B cell (primary cell): ENCODE results near the gene MTSS2. TPM values are rescaled to one million over a fixed set of nuclear protein-coding genes. Genes with fewer than 3 reads are reported as not detected.

ENCODE experiments used
- ATAC-seq: fragments of 200-7000 bp; cut with Tn5 transposase; one replicate; pipeline ENCODE4 v1.10.0; 2021; ENCODE audit warnings: low read depth, mild to moderate bottlenecking, moderate number of reproducible peaks, moderate library complexity
- CTCF ChIA-PET: fragments of 350-600 bp; sonication (Branson Sonifier 250); formaldehyde crosslinking; loops from one replicate; lab custom pipeline; 2021; ENCODE audit warnings: antibody characterized with exemption, inconsistent platforms; lab: Charles Lee
- POLR2A ChIA-PET: fragments of 350-600 bp; sonication (Branson Sonifier 250); formaldehyde crosslinking; loops from one replicate; lab custom pipeline; 2021; ENCODE audit warnings: antibody characterized with exemption; lab: Charles Lee
- DNase-seq: peaks from one replicate; pipeline ENCODE4 v3.0.0; 2013
- H2AFZ ChIP-seq: 2 replicates; pipeline ENCODE4 v1.6.1; 2012; ENCODE audit warnings: mild to moderate bottlenecking, low read depth, low read length; ENCODE audit not compliant: insufficient read depth, poor library complexity, severe bottlenecking
- H3K27ac ChIP-seq, 2 donors: 1 replicate in 1 of 2; 2 replicates in 1 of 2; pipeline ENCODE4 v1.5.1; 2012 to 2013; ENCODE audit warnings: low read length in 2 of 2, mild to moderate bottlenecking in 2 of 2, moderate library complexity in 1 of 2
- H3K27me3 ChIP-seq, 4 experiments: fragments of 200-600 bp in 1 of 4; sonication (generic) in 1 of 4; replicated peaks in 1 of 4; 1 replicate in 2 of 4; 2 replicates in 2 of 4; pipeline versions ENCODE4 v1.6.1 to v1.7.0; 2013 to 2016; ENCODE audit warnings: low read length in 3 of 4, mild to moderate bottlenecking in 2 of 4, mixed read lengths in 1 of 4, moderate library complexity in 1 of 4; ENCODE audit not compliant: insufficient read depth in 4 of 4, control insufficient read depth in 3 of 4; ENCODE audit errors: control extremely low read depth in 1 of 4
- H3K36me3 ChIP-seq, 2 experiments: replicated peaks in 1 of 2; 1 replicate in 1 of 2; 2 replicates in 1 of 2; pipeline versions ENCODE4 v1.6.1 to v1.7.1; 2013; ENCODE audit warnings: low read length in 1 of 2; ENCODE audit not compliant: insufficient read depth in 2 of 2, control insufficient read depth in 1 of 2; ENCODE audit errors: control extremely low read depth in 1 of 2, extremely low read depth in 1 of 2
- H3K4me1 ChIP-seq, 2 donors: fragments of 200-600 bp in 1 of 2; sonication (generic) in 1 of 2; 1 replicate in 1 of 2; 2 replicates in 1 of 2; pipeline versions ENCODE4 v1.5.1 to v1.6.1; 2013 to 2017; ENCODE audit warnings: low read length in 2 of 2; ENCODE audit not compliant: control insufficient read depth in 2 of 2, insufficient read depth in 2 of 2
- H3K4me2 ChIP-seq: replicated peaks from 2 replicates; pipeline ENCODE3; 2012; ENCODE audit warnings: mild to moderate bottlenecking, low read depth, low read length; ENCODE audit not compliant: poor library complexity, severe bottlenecking
- H3K4me3 ChIP-seq, 5 experiments: fragments of 200-600 bp in 1 of 5; sonication (generic) in 1 of 5; 1 replicate in 3 of 5; 2 replicates in 2 of 5; pipeline versions ENCODE4 v1.5.1 to v1.7.0; 2011 to 2016; ENCODE audit warnings: low read length in 4 of 5, mild to moderate bottlenecking in 4 of 5, low read depth in 2 of 5, control low read depth in 1 of 5, moderate library complexity in 1 of 5; ENCODE audit not compliant: insufficient read depth in 1 of 5; ENCODE audit errors: control extremely low read depth in 1 of 5, extremely low read depth in 1 of 5
- H3K79me2 ChIP-seq: fragments of 200-600 bp; sonication (generic); one replicate; pipeline ENCODE4 v1.6.0; 2016; ENCODE audit warnings: low read length; ENCODE audit not compliant: control insufficient read depth, insufficient read depth
- H3K9ac ChIP-seq: fragments of 200-600 bp; sonication (generic); 2 replicates; pipeline ENCODE4 v1.6.1; 2017; ENCODE audit warnings: mild to moderate bottlenecking, low read length, moderate library complexity
- H3K9me3 ChIP-seq, 3 donors: one replicate each; pipeline versions ENCODE4 v1.6.1 to v1.7.1; 2013; ENCODE audit warnings: low read length in 2 of 3; ENCODE audit not compliant: control insufficient read depth in 2 of 3, insufficient read depth in 1 of 3; ENCODE audit errors: control extremely low read depth in 1 of 3
- H4K20me1 ChIP-seq: 2 replicates; pipeline ENCODE4 v1.6.0; 2012; ENCODE audit warnings: mild to moderate bottlenecking, low read length; ENCODE audit not compliant: insufficient read depth, control insufficient read depth, poor library complexity, severe bottlenecking
- H3K27ac Mint-ChIP-seq: one replicate; pipeline ENCODE4 v1.8.0; 2021; ENCODE audit warnings: mixed read lengths
- H3K27me3 Mint-ChIP-seq: one replicate; pipeline ENCODE4 v1.8.0; 2021; ENCODE audit warnings: mixed read lengths
- H3K4me1 Mint-ChIP-seq: one replicate; pipeline ENCODE4 v1.8.0; 2021; ENCODE audit warnings: mixed read lengths
- H3K4me3 Mint-ChIP-seq: one replicate; pipeline ENCODE4 v1.8.0; 2021; ENCODE audit warnings: mixed read lengths
- H3K9me3 Mint-ChIP-seq: one replicate; pipeline ENCODE4 v1.8.0; 2022; ENCODE audit warnings: mixed read lengths; ENCODE audit not compliant: insufficient read depth
- CTCF ChIP-seq: fragments of 200-600 bp; IDR thresholded peaks from one replicate; pipeline ENCODE4 v1.8.0; 2022; ENCODE audit warnings: antibody characterized with exemption, mild to moderate bottlenecking
- EZH2 ChIP-seq: IDR thresholded peaks from 2 replicates; pipeline ENCODE4 v1.6.1; 2012; ENCODE audit warnings: borderline replicate concordance, low read depth, mild to moderate bottlenecking, moderate library complexity, low read length; ENCODE audit not compliant: insufficient read depth, poor library complexity, severe bottlenecking
- WGBS: methylation state at CpG from one replicate; pipeline ENCODE4 v1.1.5; 2013; ENCODE audit warnings: missing lambda C conversion rate; ENCODE audit not compliant: insufficient coverage; 5-methylcytosine and 5-hydroxymethylcytosine counted together
- intact Hi-C: fragments of 100-400 bp; cut with micrococcal nuclease; formaldehyde crosslinking; loops from one replicate; pipeline ENCODE4 v1.10.0; 2022
- polyA plus RNA-seq: library from polyadenylated mRNA; depleted of rRNA; stranded (reverse); fragments of >200 nt; gene quantifications from 2 replicates; pipeline ENCODE4 v1.2.3, GENCODE V29; 2012
- total RNA-seq, 2 donors: library from RNA; stranded (reverse); fragments of 120-200 nt in 1 of 2; gene quantifications; 1 replicate in 1 of 2; 2 replicates in 1 of 2; pipeline versions ENCODE4 v1.2.3 to v1.2.4, GENCODE V29; 2013 to 2022

Gene MTSS2
- total and polyA plus RNA-seq, 2 donors (not counting 1 experiment from before 2014, with no cell fraction given), result 1.6 to 2.6 TPM

GRCh38 chr16:70680495-70681381, 5.1 kb downstream of the MTSS2 start:
- no peak overlapping the region for H2AFZ ChIP-seq
- H3K27me3 ChIP-seq, result peaks cover 0 to 25% (median 3%) of the 10 kb centered on the region in 4 experiments
- DNase-seq (no peak), ATAC-seq (no peak)
- Mint-ChIP-seq H3K9me3 (no peaks in the 10 kb centered on the region), H3K4me1 (peaks cover 2% of the 10 kb centered on the region), H3K4me3 (no peak overlapping the region), H3K27ac (no peak overlapping the region), H3K27me3 (peaks cover 4% of the 10 kb centered on the region)
- no peak overlapping the region for H3K9ac ChIP-seq
- intact Hi-C loops, result no loop called here
- WGBS, result 90% methylated on average over 18 of the region's 18 CpGs
- TF ChIP-seq EZH2, result no peak
- TF ChIP-seq CTCF, result no peak
- peaks cover 0 to 4% of the 10 kb centered on the region in 2 donors for H3K4me1 ChIP-seq
- no peak overlapping the region for H3K27ac ChIP-seq
- H3K36me3 ChIP-seq, result no peaks in the 10 kb centered on the region
- H3K9me3 ChIP-seq, result no peaks in the 10 kb centered on the region
- ChIA-PET POLR2A (no interaction called here), CTCF (no interaction called here)
- no peaks in the 10 kb centered on the region for H4K20me1 ChIP-seq
- no peaks in the 10 kb centered on the region for H3K79me2 ChIP-seq
- no peak overlapping the region for H3K4me3 ChIP-seq
- no peak overlapping the region for H3K4me2 ChIP-seq
